ENCODE data around the gene SEMA3G. TPM values are rescaled to one million over a fixed set of nuclear protein-coding genes. Genes with fewer than 3 reads are reported as not detected.

The SEMA3G gene
- polyA plus RNA-seq, 1 experiment = not detected

GRCh38 chr3:52438579-52439425 is 6.1 kb downstream of the SEMA3G start:
- ChIA-PET POLR2A (interaction anchor here (0.6 kb wide), 1 partner anchor 21 kb away, joined by 3 read pairs; no protein-coding TSS in a partner anchor), CTCF (interaction anchor here (1.0 to 16.0 kb wide), 5 partner anchors 8 to 33 kb away, joined by 3 to 445 read pairs (median 4); partner anchors contain the start of genes SEMA3G and TNNC1)
- H3K4me3 ChIP-seq (ENCODE audit: low read depth, low read length) = no peak overlapping the region
- H3K27me3 ChIP-seq (ENCODE audit: control insufficient read depth, insufficient read depth, low read length) = peaks cover 8% of the 10 kb centered on the region; the same call in 1 of the 2 replicates
- no peak for TF ChIP-seq CTCF (IDR thresholded peaks at IDR 0.05; ENCODE audit: insufficient read depth, low read depth, low read length)
- no peaks in the 10 kb centered on the region for H3K36me3 ChIP-seq (ENCODE audit: control insufficient read depth, insufficient read depth, low read length)
- DNase-seq (ENCODE audit: low read depth) = no peak

GRCh38 chr3:52438104-52438376 is 6.9 kb downstream of the SEMA3G start:
- Histone ChIP-seq H3K4me3 (ENCODE audit: low read depth, low read length) (no peak overlapping the region), H3K27me3 (ENCODE audit: control insufficient read depth, insufficient read depth, low read length) (peaks cover 9% of the 10 kb centered on the region), H3K36me3 (ENCODE audit: control insufficient read depth, insufficient read depth, low read length) (no peaks in the 10 kb centered on the region)
- POLR2A ChIA-PET = interaction anchor here (0.6 kb wide), 1 partner anchor 201 kb away, joined by 3 read pairs; no protein-coding TSS in a partner anchor
- no peak for TF ChIP-seq CTCF (IDR thresholded peaks at IDR 0.05; ENCODE audit: insufficient read depth, low read depth, low read length)
- CTCF ChIA-PET = interaction anchor here (3.9 to 16.0 kb wide), 2 partner anchors 10 to 11 kb away, joined by 21 to 445 read pairs; partner anchors contain the start of genes SEMA3G and TNNC1
- DNase-seq (ENCODE audit: low read depth) = no peak

DNA sequence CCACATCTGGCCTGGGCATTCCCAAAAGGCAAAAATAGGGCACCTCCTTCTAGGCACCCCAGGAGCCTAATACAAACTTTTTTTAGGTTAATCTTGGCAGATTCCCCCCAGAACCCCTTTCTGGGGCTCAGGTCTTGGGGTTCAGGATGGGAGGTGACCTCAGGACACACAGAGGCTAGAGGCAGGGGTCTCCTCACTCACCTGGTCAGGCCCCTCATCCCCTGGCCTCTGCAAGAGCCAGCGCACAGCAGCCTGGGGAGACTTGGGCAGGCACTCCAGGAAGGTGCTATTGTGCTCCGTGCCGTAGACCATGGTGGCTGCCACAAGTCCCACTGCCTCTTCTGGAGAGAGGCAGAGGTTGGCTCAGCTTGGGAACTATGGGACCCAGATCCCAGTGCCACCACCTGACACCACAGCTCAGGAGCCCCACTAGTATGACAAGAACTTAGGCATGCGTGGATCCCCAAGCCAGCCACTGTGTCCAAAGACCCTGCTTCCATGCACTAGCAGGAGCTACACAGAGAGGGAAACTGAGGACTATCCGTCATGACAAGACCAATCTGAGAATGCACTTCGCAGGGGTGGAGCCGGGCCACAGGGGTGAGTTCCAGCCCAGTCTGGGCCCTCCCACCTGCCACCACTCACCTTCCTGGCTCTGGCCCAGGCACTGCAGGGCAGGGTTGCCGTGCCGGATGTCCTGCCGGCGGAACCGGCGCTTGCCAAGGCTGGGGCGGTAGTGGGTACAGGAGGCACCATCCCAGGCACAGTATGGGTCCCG is 7.4 kb downstream of the SEMA3G start:
- DNase-seq (ENCODE audit: low read depth) = no peak
- CTCF ChIA-PET = interaction anchor here (3.9 to 16.0 kb wide), 2 partner anchors 9 to 11 kb away, joined by 21 to 445 read pairs; partner anchors contain the start of genes SEMA3G and TNNC1
- no peak for TF ChIP-seq CTCF (IDR thresholded peaks at IDR 0.05; ENCODE audit: insufficient read depth, low read depth, low read length)
- Histone ChIP-seq H3K4me3 (ENCODE audit: low read depth, low read length) (no peak overlapping the region), H3K36me3 (ENCODE audit: control insufficient read depth, insufficient read depth, low read length) (no peaks in the 10 kb centered on the region), H3K27me3 (ENCODE audit: control insufficient read depth, insufficient read depth, low read length) (peaks cover 9% of the 10 kb centered on the region)
- POLR2A ChIA-PET = interaction anchor here (0.6 kb wide), 1 partner anchor 200 kb away, joined by 3 read pairs; no protein-coding TSS in a partner anchor

- ChIA-PET POLR2A (no interaction called here), CTCF (interaction anchor here (0.6 to 16.0 kb wide), 3 partner anchors 8 to 96 kb away, joined by 3 to 445 read pairs (median 21); partner anchors contain the start of genes SEMA3G and TNNC1)
- no peaks in the 10 kb centered on the region for H3K36me3 ChIP-seq (ENCODE audit: control insufficient read depth, insufficient read depth, low read length)
- no peak for DNase-seq (ENCODE audit: low read depth)
- H3K27me3 ChIP-seq (ENCODE audit: control insufficient read depth, insufficient read depth, low read length) = peaks cover 9% of the 10 kb centered on the region
- TF ChIP-seq CTCF (IDR thresholded peaks at IDR 0.05; ENCODE audit: insufficient read depth, low read depth, low read length) = no peak
- H3K4me3 ChIP-seq (ENCODE audit: low read depth, low read length) = no peak overlapping the region
Observed at GRCh38 chr3:52436500-52437149, 8.3 kb downstream of the SEMA3G start.

All from BJ (cell line).